ENCODE results near the gene MARCHF3.

GRCh38 chr5:127074466-127074865, 44.1 kb upstream of the MARCHF3 start:
- TF ChIP-seq CTCF (IDR thresholded peaks at IDR 0.05) (no peak), CREM (CRISPR knock-in tag; IDR thresholded peaks at IDR 0.05) (no peak), IRF1 (CRISPR knock-in tag; IDR thresholded peaks at IDR 0.05) (no peak), CREB1 (CRISPR knock-in tag; IDR thresholded peaks at IDR 0.05) (no peak), SOX15 (CRISPR knock-in tag; IDR thresholded peaks at IDR 0.05) (no peak), ZNF232 (CRISPR knock-in tag; IDR thresholded peaks at IDR 0.05) (no peak), NFYB (CRISPR knock-in tag; conservative IDR thresholded peaks at IDR 0.05; ENCODE audit: low read depth) (no peak), MXD4 (CRISPR knock-in tag; IDR thresholded peaks at IDR 0.05; ENCODE audit: borderline replicate concordance) (no peak), NR3C1 (CRISPR knock-in tag; conservative IDR thresholded peaks at IDR 0.05; ENCODE audit: low read depth) (no peak), FOXP1 (CRISPR knock-in tag; IDR thresholded peaks at IDR 0.05; ENCODE audit: borderline replicate concordance) (no peak), MAX (CRISPR knock-in tag; IDR thresholded peaks at IDR 0.05) (no peak)

Data from WTC11 (cell line).